ENCODE results near the gene STXBP6.

DNA sequence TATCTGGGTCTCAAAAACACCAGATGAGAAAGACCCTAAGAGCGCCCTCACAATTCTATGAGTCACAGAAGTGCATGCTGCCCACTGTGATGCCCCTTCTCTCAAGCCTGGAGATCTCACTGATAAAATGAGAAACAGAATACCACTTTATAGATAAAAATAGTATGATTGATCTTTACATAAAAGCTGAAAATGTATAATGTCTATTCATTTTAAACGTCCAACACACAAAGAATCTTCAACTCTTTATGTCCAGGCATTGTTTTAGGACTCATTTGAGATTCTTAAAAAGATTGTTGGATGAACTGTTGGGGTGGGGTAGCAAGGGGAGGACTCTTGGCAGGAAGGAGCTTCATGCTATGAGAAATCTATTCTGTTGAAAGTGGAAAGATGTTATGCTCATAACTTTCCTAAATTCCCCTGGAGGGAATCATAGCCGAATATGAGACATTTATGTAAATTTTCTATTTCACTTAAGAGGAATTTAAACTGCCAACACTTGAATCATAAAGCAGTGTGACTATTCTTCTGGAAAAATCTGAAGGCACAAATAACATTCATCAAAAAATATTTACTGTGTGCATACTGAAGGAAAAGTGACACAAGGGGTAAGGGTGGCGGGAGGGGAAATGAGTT is 174.6 kb downstream of the STXBP6 start:
- TF ChIP-seq PPARA (CRISPR knock-in tag; IDR thresholded peaks at IDR 0.05; ENCODE audit: borderline replicate concordance) (no peak), CSDC2 (CRISPR knock-in tag; IDR thresholded peaks at IDR 0.05) (no peak), OSR1 (CRISPR knock-in tag; IDR thresholded peaks at IDR 0.05) (no peak), ZFP3 (CRISPR knock-in tag; IDR thresholded peaks at IDR 0.05) (no peak), TOX (CRISPR knock-in tag; IDR thresholded peaks at IDR 0.05; ENCODE audit: borderline replicate concordance) (no peak)
- TF ChIP-seq, protein P1, sequence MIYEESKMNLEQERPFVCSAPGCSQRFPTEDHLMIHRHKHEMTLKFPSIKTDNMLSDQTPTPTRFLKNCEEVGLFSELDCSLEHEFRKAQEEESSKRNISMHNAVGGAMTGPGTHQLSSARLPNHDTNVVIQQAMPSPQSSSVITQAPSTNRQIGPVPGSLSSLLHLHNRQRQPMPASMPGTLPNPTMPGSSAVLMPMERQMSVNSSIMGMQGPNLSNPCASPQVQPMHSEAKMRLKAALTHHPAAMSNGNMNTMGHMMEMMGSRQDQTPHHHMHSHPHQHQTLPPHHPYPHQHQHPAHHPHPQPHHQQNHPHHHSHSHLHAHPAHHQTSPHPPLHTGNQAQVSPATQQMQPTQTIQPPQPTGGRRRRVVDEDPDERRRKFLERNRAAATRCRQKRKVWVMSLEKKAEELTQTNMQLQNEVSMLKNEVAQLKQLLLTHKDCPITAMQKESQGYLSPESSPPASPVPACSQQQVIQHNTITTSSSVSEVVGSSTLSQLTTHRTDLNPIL (CRISPR knock-in tag; IDR thresholded peaks at IDR 0.05; ENCODE audit: low read depth): no peak
